ENCODE measurements around the gene RNF167. TPM values are rescaled to one million over a fixed set of nuclear protein-coding genes. Genes with fewer than 3 reads are reported as not detected.

RNF167 gene
- total RNA-seq, 1 donor from 2014 or later, result 90.4 TPM

GRCh38 chr17:4897785-4898184, 42.3 kb upstream of the RNF167 start:
- Mint-ChIP-seq H3K9me3 (no peaks in the 10 kb centered on the region), H3K4me3 (no peak overlapping the region), H3K36me3 (ENCODE audit: low read depth) (no peaks in the 10 kb centered on the region), H3K27ac (ENCODE audit: unreplicated experiment) (no peak overlapping the region), H3K27me3 (ENCODE audit: low read depth) (peaks cover 8% of the 10 kb centered on the region), H3K4me1 (peaks cover 4% of the 10 kb centered on the region)
- no peak for DNase-seq (ENCODE audit: low read depth, low spot score)
- no peak for TF ChIP-seq CTCF (conservative IDR thresholded peaks at IDR 0.05)

- Mint-ChIP-seq H3K36me3 (ENCODE audit: low read depth) (peaks cover 1% of the 10 kb centered on the region), H3K4me3 (peak overlapping the region; percentile 62), H3K27me3 (ENCODE audit: low read depth) (peaks cover 9% of the 10 kb centered on the region), H3K4me1 (peaks cover 5% of the 10 kb centered on the region), H3K27ac (ENCODE audit: unreplicated experiment) (peak overlapping the region; percentile 78), H3K9me3 (no peaks in the 10 kb centered on the region)
- DNase-seq (ENCODE audit: low read depth, low spot score), result no peak
- TF ChIP-seq CTCF (conservative IDR thresholded peaks at IDR 0.05), result no peak
Observed at GRCh38 chr17:4898351-4898750, 41.7 kb upstream of the RNF167 start.

GRCh38 chr17:4898927-4899326, 41.1 kb upstream of the RNF167 start:
- Mint-ChIP-seq H3K27me3 (ENCODE audit: low read depth) (peaks cover 13% of the 10 kb centered on the region), H3K27ac (ENCODE audit: unreplicated experiment) (no peak overlapping the region), H3K4me3 (no peak overlapping the region), H3K36me3 (ENCODE audit: low read depth) (peaks cover 3% of the 10 kb centered on the region), H3K4me1 (peaks cover 10% of the 10 kb centered on the region), H3K9me3 (no peaks in the 10 kb centered on the region)
- no peak for DNase-seq (ENCODE audit: low read depth, low spot score)
- no peak for TF ChIP-seq CTCF (conservative IDR thresholded peaks at IDR 0.05)

- Mint-ChIP-seq H3K27ac (ENCODE audit: unreplicated experiment) (peak within 1 kb of the TSS; percentile 78), H3K9me3 (no peaks in the 10 kb centered on the region), H3K4me3 (peak within 1 kb of the TSS; percentile 75), H3K4me1 (peaks cover 10% of the 10 kb centered on the region), H3K27me3 (ENCODE audit: low read depth) (peaks cover 14% of the 10 kb centered on the region), H3K36me3 (ENCODE audit: low read depth) (peaks cover 3% of the 10 kb centered on the region)
- no peak for TF ChIP-seq CTCF (conservative IDR thresholded peaks at IDR 0.05)
- no peak for DNase-seq (ENCODE audit: low read depth, low spot score)
Observed at GRCh38 chr17:4899341-4900230, 40.5 kb upstream of the RNF167 start, which contains the start of gene C17orf107. Gene C17orf107, plus strand, starts transcription at chr17:4899536. Its CDS starts 227 bp downstream, at chr17:4899763.

GRCh38 chr17:4900231-4901107, 39.6 kb upstream of the RNF167 start:
- no peak for TF ChIP-seq CTCF (conservative IDR thresholded peaks at IDR 0.05)
- peaks cover 3% of the 10 kb centered on the region for H3K36me3 Mint-ChIP-seq (ENCODE audit: low read depth)
- H3K27ac Mint-ChIP-seq (ENCODE audit: unreplicated experiment), result no peak overlapping the region
- no peaks in the 10 kb centered on the region for H3K9me3 Mint-ChIP-seq
- peaks cover 10% of the 10 kb centered on the region for H3K4me1 Mint-ChIP-seq
- no peak overlapping the region for H3K4me3 Mint-ChIP-seq
- no peak for DNase-seq (ENCODE audit: low read depth, low spot score)
- H3K27me3 Mint-ChIP-seq (ENCODE audit: low read depth), result peaks cover 16% of the 10 kb centered on the region
